K562 (cell line): Measurements from ENCODE around the gene ARMC12. TPM values are rescaled to one million over a fixed set of nuclear protein-coding genes. Genes with fewer than 3 reads are reported as not detected.

Experiments used
- ATF7 ChIP-seq: fragments of 450-650 bp; IDR thresholded peaks from 2 replicates; pipeline ENCODE4 v1.7.1; 2014; ENCODE audit warnings: mild to moderate bottlenecking, moderate library complexity
- NBN ChIP-seq: fragments of 450-650 bp; IDR thresholded peaks from 2 replicates; pipeline ENCODE4 v1.6.1; 2016; ENCODE audit warnings: low read depth, mild to moderate bottlenecking
- NR3C1 ChIP-seq: sonication (generic); formaldehyde crosslinking; IDR thresholded peaks from 2 replicates; pipeline ENCODE4 v1.8.1; 2022; ENCODE audit warnings: missing genetic modification reagents
- POLR2A ChIP-seq: fragments of 450-650 bp; conservative IDR thresholded peaks from 2 replicates; pipeline ENCODE4 v1.6.1; 2016
- SRSF1 ChIP-seq: fragments of 200-400 bp; formaldehyde crosslinking; IDR thresholded peaks from 2 replicates; pipeline ENCODE4 v1.6.1; 2017; ENCODE audit warnings: mild to moderate bottlenecking, low read depth, low read length, moderate library complexity
- WHSC1 ChIP-seq: IDR thresholded peaks from one replicate; pipeline ENCODE4 v1.6.1; 2012; ENCODE audit warnings: low read length, control low read depth, inconsistent platforms
- ZFX ChIP-seq: sonication (generic); formaldehyde crosslinking; IDR thresholded peaks from 2 replicates; pipeline ENCODE4 v1.8.0; 2022; ENCODE audit warnings: mild to moderate bottlenecking, missing genetic modification reagents, moderate library complexity
- ZNF134 ChIP-seq: fragments of 250-450 bp; sonication (Bioruptor Pico); conservative IDR thresholded peaks from 2 replicates; pipeline ENCODE4 v1.4.0; 2020
- polyA plus RNA-seq, 8 experiments: library from polyadenylated mRNA; depleted of rRNA in 4 of 8; stranded (reverse) in 5 of 8; unstranded in 3 of 8; fragments of >200 nt; fragmentation: Nextera tagmentation in 2 of 8; fragmentation: Illumina TruSeq in 1 of 8; extraction: Ambion mirVana in 2 of 8; extraction: Trizol in 1 of 8; gene quantifications; 2 replicates each; pipeline versions ENCODE4 v1.2.1 to v1.2.3, GENCODE V29; 2011 to 2014; ENCODE audit warnings: inconsistent platforms in 1 of 8, missing spikeins in 1 of 8
- total RNA-seq, 7 experiments: library from RNA; depleted of rRNA in 6 of 7; stranded (reverse); fragments of >200 nt in 6 of 7; fragmentation: Illumina TruSeq in 2 of 7; extraction: Trizol in 2 of 7; gene quantifications; 2 replicates each; pipeline versions ENCODE4 v1.2.1 to v1.2.3, GENCODE V29; 2011 to 2021; ENCODE audit warnings: low replicate concordance in 1 of 7
- TF ChIP-seq, protein P1 (sequence below): sonication (generic); formaldehyde crosslinking; IDR thresholded peaks from 2 replicates; pipeline ENCODE4 v1.8.0; 2023; ENCODE audit warnings: missing genetic modification reagents, mild to moderate bottlenecking, borderline replicate concordance
- TF ChIP-seq, protein P2 (sequence below): fragments of 450-650 bp; IDR thresholded peaks from 2 replicates; pipeline ENCODE4 v1.6.1; 2014; ENCODE audit warnings: low read depth, mild to moderate bottlenecking, moderate library complexity, borderline replicate concordance
- TF ChIP-seq, protein P3 (sequence below), 2 experiments: IDR thresholded peaks; 2 replicates each; pipeline ENCODE4 v1.6.1; 2011; ENCODE audit warnings: borderline replicate concordance in 1 of 2, control low read depth in 1 of 2, low read depth in 1 of 2, low read length in 1 of 2, mild to moderate bottlenecking in 1 of 2, mixed read lengths in 1 of 2, moderate library complexity in 1 of 2; ENCODE audit not compliant: insufficient read depth in 1 of 2, insufficient read length in 1 of 2, poor library complexity in 1 of 2, severe bottlenecking in 1 of 2; ENCODE audit errors: extremely low read depth in 1 of 2

The ARMC12 gene
- total and polyA plus RNA-seq, 9 of the 15 experiments (the other 6 are each of a cell fraction or from before 2014, with no cell fraction given) = 0.09 to 0.58 (median 0.31) TPM; not detected in 3

DNA sequence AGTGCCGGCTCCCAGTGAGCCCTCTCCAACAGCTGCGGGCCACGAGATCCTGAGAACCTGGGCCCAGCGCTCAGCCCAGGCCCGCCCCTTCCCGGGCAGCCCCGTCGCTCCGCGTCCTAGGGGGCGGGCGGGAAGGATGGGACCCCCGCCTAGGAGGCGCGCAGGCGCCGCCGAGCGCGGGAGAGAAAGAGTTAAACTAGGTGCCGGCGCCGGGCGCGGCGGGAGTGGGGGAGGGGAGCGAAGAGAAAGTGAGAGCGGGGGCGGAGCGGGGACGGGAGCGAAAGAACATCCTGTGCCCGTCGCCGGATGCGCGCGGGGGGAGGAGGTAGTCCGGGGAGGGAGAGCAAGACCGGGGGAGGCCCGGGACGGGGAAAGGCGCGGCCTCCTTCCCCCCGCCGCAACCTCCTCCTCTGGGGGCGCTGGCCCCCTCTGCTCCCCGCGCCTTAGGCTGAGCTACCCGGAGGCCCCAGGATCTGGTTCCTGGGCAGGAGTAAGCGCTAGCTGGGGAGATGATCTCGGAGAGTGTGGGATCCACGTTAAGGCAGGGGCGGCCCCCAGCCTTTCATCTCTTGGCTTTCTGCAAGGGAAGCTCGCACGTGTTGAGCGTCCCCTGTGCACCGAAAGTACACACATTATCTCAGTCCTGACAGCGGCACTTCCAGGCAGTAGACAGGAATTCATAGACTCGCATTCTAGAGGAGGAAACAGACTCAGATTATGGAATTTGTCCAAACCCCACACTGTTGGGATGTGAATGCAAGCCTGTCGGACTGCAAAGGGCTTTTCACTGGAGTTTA is 4.9 kb upstream of the ARMC12 start (continued):
- no peak for TF ChIP-seq WHSC1
- TF ChIP-seq, protein P1, sequence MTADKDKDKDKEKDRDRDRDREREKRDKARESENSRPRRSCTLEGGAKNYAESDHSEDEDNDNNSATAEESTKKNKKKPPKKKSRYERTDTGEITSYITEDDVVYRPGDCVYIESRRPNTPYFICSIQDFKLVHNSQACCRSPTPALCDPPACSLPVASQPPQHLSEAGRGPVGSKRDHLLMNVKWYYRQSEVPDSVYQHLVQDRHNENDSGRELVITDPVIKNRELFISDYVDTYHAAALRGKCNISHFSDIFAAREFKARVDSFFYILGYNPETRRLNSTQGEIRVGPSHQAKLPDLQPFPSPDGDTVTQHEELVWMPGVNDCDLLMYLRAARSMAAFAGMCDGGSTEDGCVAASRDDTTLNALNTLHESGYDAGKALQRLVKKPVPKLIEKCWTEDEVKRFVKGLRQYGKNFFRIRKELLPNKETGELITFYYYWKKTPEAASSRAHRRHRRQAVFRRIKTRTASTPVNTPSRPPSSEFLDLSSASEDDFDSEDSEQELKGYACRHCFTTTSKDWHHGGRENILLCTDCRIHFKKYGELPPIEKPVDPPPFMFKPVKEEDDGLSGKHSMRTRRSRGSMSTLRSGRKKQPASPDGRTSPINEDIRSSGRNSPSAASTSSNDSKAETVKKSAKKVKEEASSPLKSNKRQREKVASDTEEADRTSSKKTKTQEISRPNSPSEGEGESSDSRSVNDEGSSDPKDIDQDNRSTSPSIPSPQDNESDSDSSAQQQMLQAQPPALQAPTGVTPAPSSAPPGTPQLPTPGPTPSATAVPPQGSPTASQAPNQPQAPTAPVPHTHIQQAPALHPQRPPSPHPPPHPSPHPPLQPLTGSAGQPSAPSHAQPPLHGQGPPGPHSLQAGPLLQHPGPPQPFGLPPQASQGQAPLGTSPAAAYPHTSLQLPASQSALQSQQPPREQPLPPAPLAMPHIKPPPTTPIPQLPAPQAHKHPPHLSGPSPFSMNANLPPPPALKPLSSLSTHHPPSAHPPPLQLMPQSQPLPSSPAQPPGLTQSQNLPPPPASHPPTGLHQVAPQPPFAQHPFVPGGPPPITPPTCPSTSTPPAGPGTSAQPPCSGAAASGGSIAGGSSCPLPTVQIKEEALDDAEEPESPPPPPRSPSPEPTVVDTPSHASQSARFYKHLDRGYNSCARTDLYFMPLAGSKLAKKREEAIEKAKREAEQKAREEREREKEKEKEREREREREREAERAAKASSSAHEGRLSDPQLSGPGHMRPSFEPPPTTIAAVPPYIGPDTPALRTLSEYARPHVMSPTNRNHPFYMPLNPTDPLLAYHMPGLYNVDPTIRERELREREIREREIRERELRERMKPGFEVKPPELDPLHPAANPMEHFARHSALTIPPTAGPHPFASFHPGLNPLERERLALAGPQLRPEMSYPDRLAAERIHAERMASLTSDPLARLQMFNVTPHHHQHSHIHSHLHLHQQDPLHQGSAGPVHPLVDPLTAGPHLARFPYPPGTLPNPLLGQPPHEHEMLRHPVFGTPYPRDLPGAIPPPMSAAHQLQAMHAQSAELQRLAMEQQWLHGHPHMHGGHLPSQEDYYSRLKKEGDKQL (CRISPR knock-in tag) = peak; percentile 92; the same call in 1 of the 2 replicates
- TF ChIP-seq SRSF1 = 0 out of 2 replicates have a peak, but pooled peaks have one; percentile 51
- TF ChIP-seq, protein P2, sequence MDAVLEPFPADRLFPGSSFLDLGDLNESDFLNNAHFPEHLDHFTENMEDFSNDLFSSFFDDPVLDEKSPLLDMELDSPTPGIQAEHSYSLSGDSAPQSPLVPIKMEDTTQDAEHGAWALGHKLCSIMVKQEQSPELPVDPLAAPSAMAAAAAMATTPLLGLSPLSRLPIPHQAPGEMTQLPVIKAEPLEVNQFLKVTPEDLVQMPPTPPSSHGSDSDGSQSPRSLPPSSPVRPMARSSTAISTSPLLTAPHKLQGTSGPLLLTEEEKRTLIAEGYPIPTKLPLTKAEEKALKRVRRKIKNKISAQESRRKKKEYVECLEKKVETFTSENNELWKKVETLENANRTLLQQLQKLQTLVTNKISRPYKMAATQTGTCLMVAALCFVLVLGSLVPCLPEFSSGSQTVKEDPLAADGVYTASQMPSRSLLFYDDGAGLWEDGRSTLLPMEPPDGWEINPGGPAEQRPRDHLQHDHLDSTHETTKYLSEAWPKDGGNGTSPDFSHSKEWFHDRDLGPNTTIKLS = 0 out of 2 replicates have a peak, but pooled peaks have one; percentile 33
- TF ChIP-seq ZNF134 (CRISPR knock-in tag) = 0 out of 2 replicates have a peak, but pooled peaks have one; percentile 24
- TF ChIP-seq NR3C1 = no peak
- peak; percentile 61; the same call in 1 of the 2 replicates for TF ChIP-seq NBN
- TF ChIP-seq, protein P3, sequence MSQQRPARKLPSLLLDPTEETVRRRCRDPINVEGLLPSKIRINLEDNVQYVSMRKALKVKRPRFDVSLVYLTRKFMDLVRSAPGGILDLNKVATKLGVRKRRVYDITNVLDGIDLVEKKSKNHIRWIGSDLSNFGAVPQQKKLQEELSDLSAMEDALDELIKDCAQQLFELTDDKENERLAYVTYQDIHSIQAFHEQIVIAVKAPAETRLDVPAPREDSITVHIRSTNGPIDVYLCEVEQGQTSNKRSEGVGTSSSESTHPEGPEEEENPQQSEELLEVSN (IDR thresholded peaks at IDR 0.05; ENCODE audit: borderline replicate concordance in 1 of 2, extremely low read depth in 1 of 2, insufficient read depth in 1 of 2, insufficient read length in 1 of 2, low read depth in 1 of 2, low read length in 1 of 2, poor library complexity in 1 of 2, severe bottlenecking in 1 of 2) = peak; percentile 59 to 81
- TF ChIP-seq ZFX = peak; percentile 92
- TF ChIP-seq ATF7 = peak; percentile 44
- peak; percentile 89 for TF ChIP-seq POLR2A
